Measurements from ENCODE around the gene DLL3. TPM values are rescaled to one million over a fixed set of nuclear protein-coding genes. Genes with fewer than 3 reads are reported as not detected.

The DLL3 gene
- total RNA-seq, 1 experiment from 2014 or later: 1.4 TPM

DNA sequence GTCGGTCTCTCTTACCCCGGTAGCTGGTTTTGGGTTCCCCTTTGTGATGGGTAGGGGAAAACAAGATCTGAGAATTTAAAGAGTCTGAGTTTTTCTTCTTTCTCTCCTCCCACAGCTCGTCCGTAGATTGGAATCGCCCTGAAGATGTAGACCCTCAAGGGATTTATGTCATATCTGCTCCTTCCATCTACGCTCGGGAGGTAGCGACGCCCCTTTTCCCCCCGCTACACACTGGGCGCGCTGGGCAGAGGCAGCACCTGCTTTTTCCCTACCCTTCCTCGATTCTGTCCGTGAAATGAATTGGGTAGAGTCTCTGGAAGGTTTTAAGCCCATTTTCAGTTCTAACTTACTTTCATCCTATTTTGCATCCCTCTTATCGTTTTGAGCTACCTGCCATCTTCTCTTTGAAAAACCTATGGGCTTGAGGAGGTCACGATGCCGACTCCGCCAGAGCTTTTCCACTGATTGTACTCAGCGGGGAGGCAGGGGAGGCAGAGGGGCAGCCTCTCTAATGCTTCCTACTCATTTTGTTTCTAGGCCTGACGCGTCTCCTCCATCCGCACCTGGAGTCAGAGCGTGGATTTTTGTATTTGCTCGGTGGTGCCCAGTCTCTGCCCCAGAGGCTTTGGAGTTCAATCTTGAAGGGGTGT lies 9.1 kb downstream of the DLL3 start:
- Histone ChIP-seq H3K4me1 (replicated peaks; ENCODE audit: insufficient read depth) (no peaks in the 10 kb centered on the region), H3K36me3 (ENCODE audit: low read depth) (no peaks in the 10 kb centered on the region), H3K4me3 (peak overlapping the region; percentile 48; the same call in 1 of the 2 replicates), H3K27me3 (ENCODE audit: insufficient read depth, low read depth) (peaks cover 42% of the 10 kb centered on the region), H3K27ac (no peak overlapping the region), H2AFZ (peak overlapping the region; percentile 80; the same call in 1 of the 2 replicates), H3K79me2 (ENCODE audit: low read depth) (no peaks in the 10 kb centered on the region), H3F3A (ENCODE audit: insufficient read depth, low read depth) (peaks cover 4% of the 10 kb centered on the region; the same call in 1 of the 2 replicates), H3K4me2 (peak overlapping the region; percentile 51; the same call in 1 of the 2 replicates), H3K9me2 (ENCODE audit: insufficient read depth) (no peaks in the 10 kb centered on the region), H3K9me3 (ENCODE audit: insufficient read depth, low read depth) (no peaks in the 10 kb centered on the region), H4K20me1 (ENCODE audit: insufficient read depth) (no peaks in the 10 kb centered on the region)
- BruUV-seq (replicated peaks): TSS peak; percentile 54
- TF ChIP-seq, protein P1, sequence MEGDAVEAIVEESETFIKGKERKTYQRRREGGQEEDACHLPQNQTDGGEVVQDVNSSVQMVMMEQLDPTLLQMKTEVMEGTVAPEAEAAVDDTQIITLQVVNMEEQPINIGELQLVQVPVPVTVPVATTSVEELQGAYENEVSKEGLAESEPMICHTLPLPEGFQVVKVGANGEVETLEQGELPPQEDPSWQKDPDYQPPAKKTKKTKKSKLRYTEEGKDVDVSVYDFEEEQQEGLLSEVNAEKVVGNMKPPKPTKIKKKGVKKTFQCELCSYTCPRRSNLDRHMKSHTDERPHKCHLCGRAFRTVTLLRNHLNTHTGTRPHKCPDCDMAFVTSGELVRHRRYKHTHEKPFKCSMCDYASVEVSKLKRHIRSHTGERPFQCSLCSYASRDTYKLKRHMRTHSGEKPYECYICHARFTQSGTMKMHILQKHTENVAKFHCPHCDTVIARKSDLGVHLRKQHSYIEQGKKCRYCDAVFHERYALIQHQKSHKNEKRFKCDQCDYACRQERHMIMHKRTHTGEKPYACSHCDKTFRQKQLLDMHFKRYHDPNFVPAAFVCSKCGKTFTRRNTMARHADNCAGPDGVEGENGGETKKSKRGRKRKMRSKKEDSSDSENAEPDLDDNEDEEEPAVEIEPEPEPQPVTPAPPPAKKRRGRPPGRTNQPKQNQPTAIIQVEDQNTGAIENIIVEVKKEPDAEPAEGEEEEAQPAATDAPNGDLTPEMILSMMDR (conservative IDR thresholded peaks at IDR 0.05): no peak
- TF ChIP-seq EZH2 (IDR thresholded peaks at IDR 0.05; ENCODE audit: low read depth): no peak
- intact Hi-C loops (cut with micrococcal nuclease; ENCODE audit: unreplicated experiment): no loop called here
- ChIA-PET POLR2A (ENCODE audit: unreplicated experiment) (interaction anchor here (0.6 to 0.7 kb wide), 4 partner anchors 72 to 669 kb away, joined by 3 to 7 read pairs (median 3); partner anchors contain the start of gene RPS16), CTCF (interaction anchor here (0.7 kb wide), 1 partner anchor 408 kb away, joined by 3 read pairs; no protein-coding TSS in a partner anchor)
- DNase-seq: no peak

DNA sequence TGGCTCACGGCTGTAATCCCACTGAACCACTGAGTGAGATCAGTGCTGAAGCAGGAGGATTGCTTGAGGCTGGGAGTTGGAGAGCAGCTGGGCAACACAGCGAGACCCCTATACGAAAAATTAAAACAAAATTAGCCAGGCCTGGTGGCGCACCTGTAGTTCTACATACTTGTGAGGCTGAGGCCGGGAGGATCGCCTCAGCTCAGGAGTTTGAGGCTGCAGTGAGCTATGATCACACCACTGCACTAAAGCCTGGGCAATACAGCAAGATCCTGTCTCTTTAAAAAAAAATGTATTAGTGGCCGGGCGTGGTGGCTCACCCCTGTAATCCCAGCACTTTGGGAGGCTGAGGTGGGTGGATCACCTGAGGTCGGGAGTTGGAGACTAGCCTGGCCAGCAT lies 9.9 kb downstream of the DLL3 start:
- POLR2A ChIA-PET (ENCODE audit: unreplicated experiment): no interaction called here
- Histone ChIP-seq H3K36me3 (ENCODE audit: low read depth) (no peaks in the 10 kb centered on the region), H3K27me3 (ENCODE audit: insufficient read depth, low read depth) (peaks cover 37% of the 10 kb centered on the region), H2AFZ (no peak overlapping the region), H3K79me2 (ENCODE audit: low read depth) (no peaks in the 10 kb centered on the region), H3K9me3 (ENCODE audit: insufficient read depth, low read depth) (no peaks in the 10 kb centered on the region), H3K4me2 (no peak overlapping the region), H4K20me1 (ENCODE audit: insufficient read depth) (no peaks in the 10 kb centered on the region), H3K27ac (no peak overlapping the region), H3K4me3 (no peak overlapping the region), H3F3A (ENCODE audit: insufficient read depth, low read depth) (peaks cover 4% of the 10 kb centered on the region; the same call in 1 of the 2 replicates), H3K9me2 (ENCODE audit: insufficient read depth) (no peaks in the 10 kb centered on the region), H3K4me1 (replicated peaks; ENCODE audit: insufficient read depth) (no peaks in the 10 kb centered on the region)
- DNase-seq: no peak
- TF ChIP-seq, protein P1 (conservative IDR thresholded peaks at IDR 0.05): no peak
- no peak for TF ChIP-seq EZH2 (IDR thresholded peaks at IDR 0.05; ENCODE audit: low read depth)
- intact Hi-C loops (cut with micrococcal nuclease; ENCODE audit: unreplicated experiment): no loop called here
- CTCF ChIA-PET: no interaction called here
- BruUV-seq (replicated peaks): no TSS peak

DNA sequence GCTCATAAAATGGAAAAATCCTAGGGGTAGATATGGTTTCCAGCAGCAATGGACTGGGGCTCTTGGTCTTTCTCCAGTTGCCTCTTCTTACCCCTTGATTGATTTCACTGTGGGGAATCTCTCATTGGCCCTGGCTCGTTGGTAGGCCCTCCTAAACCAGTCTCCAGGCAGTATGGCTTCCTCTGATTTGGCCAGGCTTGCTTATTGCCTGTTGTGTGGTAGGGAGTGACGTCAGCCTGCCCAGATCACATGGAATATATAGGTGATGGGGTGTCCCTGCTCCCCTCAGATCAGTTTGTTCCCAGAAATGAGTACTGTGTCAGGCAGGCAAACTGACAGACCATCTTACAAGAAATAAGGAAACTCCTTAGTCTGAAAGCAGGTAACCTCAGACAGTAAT lies 10.5 kb downstream of the DLL3 start:
- Histone ChIP-seq H2AFZ (no peak overlapping the region), H3K27me3 (ENCODE audit: insufficient read depth, low read depth) (peaks cover 31% of the 10 kb centered on the region), H3K9me2 (ENCODE audit: insufficient read depth) (no peaks in the 10 kb centered on the region), H3K4me2 (no peak overlapping the region), H3K4me3 (no peak overlapping the region), H3K27ac (no peak overlapping the region), H3K9me3 (ENCODE audit: insufficient read depth, low read depth) (no peaks in the 10 kb centered on the region), H3K4me1 (replicated peaks; ENCODE audit: insufficient read depth) (no peaks in the 10 kb centered on the region), H3K79me2 (ENCODE audit: low read depth) (no peaks in the 10 kb centered on the region), H4K20me1 (ENCODE audit: insufficient read depth) (no peaks in the 10 kb centered on the region), H3F3A (ENCODE audit: insufficient read depth, low read depth) (peaks cover 4% of the 10 kb centered on the region; the same call in 1 of the 2 replicates), H3K36me3 (ENCODE audit: low read depth) (no peaks in the 10 kb centered on the region)
- TF ChIP-seq EZH2 (IDR thresholded peaks at IDR 0.05; ENCODE audit: low read depth): no peak
- TF ChIP-seq, protein P1 (conservative IDR thresholded peaks at IDR 0.05): no peak
- DNase-seq: no peak
- POLR2A ChIA-PET (ENCODE audit: unreplicated experiment): no interaction called here
- BruUV-seq (replicated peaks): no TSS peak
- CTCF ChIA-PET: no interaction called here
- intact Hi-C loops (cut with micrococcal nuclease; ENCODE audit: unreplicated experiment): no loop called here

Measured in PC-9 (cell line).